ENCODE results near the gene SP2. TPM values are rescaled to one million over a fixed set of nuclear protein-coding genes. Genes with fewer than 3 reads are reported as not detected.

SP2 gene
- total and polyA plus RNA-seq, 2 of the 13 experiments (the other 11 are each of a cell fraction or from before 2014, with no cell fraction given), result 1.4 to 4.8 TPM

- TF ChIP-seq MTERF4 (CRISPR knock-in tag; IDR thresholded peaks at IDR 0.05) (peak; percentile 88; the same call in 1 of the 2 replicates), FOXA3 (CRISPR knock-in tag; IDR thresholded peaks at IDR 0.05) (no peak), ZNF205 (CRISPR knock-in tag; IDR thresholded peaks at IDR 0.05) (no peak; the same call in 1 of the 2 replicates), RBM22 (optimal IDR thresholded peaks at IDR 0.05; ENCODE audit: low read length) (no peak), BRCA1 (CRISPR knock-in tag; IDR thresholded peaks at IDR 0.05) (0 out of 2 replicates have a peak, but pooled peaks have one; percentile 46), ZNF224 (CRISPR knock-in tag; IDR thresholded peaks at IDR 0.05) (0 out of 2 replicates have a peak, but pooled peaks have one; percentile 18), SMYD3 (CRISPR knock-in tag; IDR thresholded peaks at IDR 0.05) (no peak), YEATS2 (CRISPR knock-in tag; IDR thresholded peaks at IDR 0.05; ENCODE audit: borderline replicate concordance) (no peak; the same call in 1 of the 2 replicates), ZNF207 (IDR thresholded peaks at IDR 0.05; ENCODE audit: borderline replicate concordance) (no peak), ZNF496 (CRISPR knock-in tag; IDR thresholded peaks at IDR 0.05; ENCODE audit: insufficient replicate concordance) (no peak), ZBTB42 (CRISPR knock-in tag; IDR thresholded peaks at IDR 0.05) (no peak), ZNF563 (CRISPR knock-in tag; IDR thresholded peaks at IDR 0.05) (no peak), ZFP36L2 (CRISPR knock-in tag; IDR thresholded peaks at IDR 0.05) (no peak), PAF1 (CRISPR knock-in tag; IDR thresholded peaks at IDR 0.05) (no peak), SNAI1 (CRISPR knock-in tag; IDR thresholded peaks at IDR 0.05; ENCODE audit: borderline replicate concordance) (peak; percentile 67; the same call in 1 of the 2 replicates), MXD3 (CRISPR knock-in tag; IDR thresholded peaks at IDR 0.05) (0 out of 2 replicates have a peak, but pooled peaks have one; percentile 5), ZNF576 (CRISPR knock-in tag; IDR thresholded peaks at IDR 0.05) (no peak), ZNF3 (CRISPR knock-in tag; IDR thresholded peaks at IDR 0.05) (no peak), NCOA2 (CRISPR knock-in tag; IDR thresholded peaks at IDR 0.05) (no peak), ZNF644 (CRISPR knock-in tag; IDR thresholded peaks at IDR 0.05; ENCODE audit: low read depth) (no peak), TBP (CRISPR knock-in tag; IDR thresholded peaks at IDR 0.05) (no peak), NFKB2 (CRISPR knock-in tag; IDR thresholded peaks at IDR 0.05; ENCODE audit: borderline replicate concordance) (peak; percentile 85; the same call in 1 of the 2 replicates), CBX5 (CRISPR knock-in tag; IDR thresholded peaks at IDR 0.05; ENCODE audit: borderline replicate concordance) (peak; percentile 40; the same call in 1 of the 2 replicates), ZSCAN21 (CRISPR knock-in tag; IDR thresholded peaks at IDR 0.05; ENCODE audit: borderline replicate concordance) (no peak)
- TF ChIP-seq, protein P1, sequence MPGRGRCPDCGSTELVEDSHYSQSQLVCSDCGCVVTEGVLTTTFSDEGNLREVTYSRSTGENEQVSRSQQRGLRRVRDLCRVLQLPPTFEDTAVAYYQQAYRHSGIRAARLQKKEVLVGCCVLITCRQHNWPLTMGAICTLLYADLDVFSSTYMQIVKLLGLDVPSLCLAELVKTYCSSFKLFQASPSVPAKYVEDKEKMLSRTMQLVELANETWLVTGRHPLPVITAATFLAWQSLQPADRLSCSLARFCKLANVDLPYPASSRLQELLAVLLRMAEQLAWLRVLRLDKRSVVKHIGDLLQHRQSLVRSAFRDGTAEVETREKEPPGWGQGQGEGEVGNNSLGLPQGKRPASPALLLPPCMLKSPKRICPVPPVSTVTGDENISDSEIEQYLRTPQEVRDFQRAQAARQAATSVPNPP (CRISPR knock-in tag; IDR thresholded peaks at IDR 0.05), result no peak
- TF ChIP-seq, protein P2, sequence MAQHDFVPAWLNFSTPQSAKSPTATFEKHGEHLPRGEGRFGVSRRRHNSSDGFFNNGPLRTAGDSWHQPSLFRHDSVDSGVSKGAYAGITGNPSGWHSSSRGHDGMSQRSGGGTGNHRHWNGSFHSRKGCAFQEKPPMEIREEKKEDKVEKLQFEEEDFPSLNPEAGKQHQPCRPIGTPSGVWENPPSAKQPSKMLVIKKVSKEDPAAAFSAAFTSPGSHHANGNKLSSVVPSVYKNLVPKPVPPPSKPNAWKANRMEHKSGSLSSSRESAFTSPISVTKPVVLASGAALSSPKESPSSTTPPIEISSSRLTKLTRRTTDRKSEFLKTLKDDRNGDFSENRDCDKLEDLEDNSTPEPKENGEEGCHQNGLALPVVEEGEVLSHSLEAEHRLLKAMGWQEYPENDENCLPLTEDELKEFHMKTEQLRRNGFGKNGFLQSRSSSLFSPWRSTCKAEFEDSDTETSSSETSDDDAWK (CRISPR knock-in tag; IDR thresholded peaks at IDR 0.05), result no peak
- TF ChIP-seq, protein P3, sequence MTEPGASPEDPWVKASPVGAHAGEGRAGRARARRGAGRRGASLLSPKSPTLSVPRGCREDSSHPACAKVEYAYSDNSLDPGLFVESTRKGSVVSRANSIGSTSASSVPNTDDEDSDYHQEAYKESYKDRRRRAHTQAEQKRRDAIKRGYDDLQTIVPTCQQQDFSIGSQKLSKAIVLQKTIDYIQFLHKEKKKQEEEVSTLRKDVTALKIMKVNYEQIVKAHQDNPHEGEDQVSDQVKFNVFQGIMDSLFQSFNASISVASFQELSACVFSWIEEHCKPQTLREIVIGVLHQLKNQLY (CRISPR knock-in tag; IDR thresholded peaks at IDR 0.05), result no peak
Measured at GRCh38 chr17:47896672-47897490, 845 bp downstream of the SP2 start (continued).

All from HepG2 (cell line).